Parathyroid adenoma (tissue), 2 donors: ENCODE measurements around the gene SPTLC2.

Source experiments
- H2AFZ ChIP-seq: fragments of 300-600 bp; sonication (generic); one replicate; pipeline ENCODE4 v1.7.0; 2017; ENCODE audit warnings: antibody characterized with exemption, mild to moderate bottlenecking
- H3K27ac ChIP-seq: fragments of 300-600 bp; sonication (generic); one replicate; pipeline ENCODE4 v1.7.0; 2017
- H3K27me3 ChIP-seq: fragments of 300-600 bp; sonication (generic); one replicate; pipeline ENCODE4 v1.7.0; 2017; ENCODE audit warnings: low read length; ENCODE audit not compliant: control insufficient read depth, insufficient read depth
- H3K36me3 ChIP-seq: fragments of 300-600 bp; sonication (generic); one replicate; pipeline ENCODE4 v1.7.0; 2017; ENCODE audit warnings: low read length; ENCODE audit not compliant: control insufficient read depth, insufficient read depth
- H3K4me1 ChIP-seq: fragments of 300-600 bp; sonication (generic); one replicate; pipeline ENCODE4 v1.7.0; 2017; ENCODE audit warnings: control low read depth
- H3K4me2 ChIP-seq: fragments of 300-600 bp; sonication (generic); one replicate; pipeline ENCODE4 v1.7.0; 2017; ENCODE audit warnings: low read length
- H3K4me3 ChIP-seq: fragments of 300-600 bp; sonication (generic); one replicate; pipeline ENCODE4 v1.7.0; 2017; ENCODE audit warnings: low read depth, low read length
- H3K79me2 ChIP-seq: fragments of 300-600 bp; sonication (generic); one replicate; pipeline ENCODE4 v1.7.0; 2017; ENCODE audit warnings: control low read depth
- H3K9ac ChIP-seq: fragments of 300-600 bp; sonication (generic); one replicate; pipeline ENCODE4 v1.7.0; 2017; ENCODE audit warnings: mild to moderate bottlenecking
- H3K9me3 ChIP-seq: fragments of 300-600 bp; sonication (generic); one replicate; pipeline ENCODE4 v1.7.0; 2017; ENCODE audit warnings: low read length; ENCODE audit not compliant: control insufficient read depth
- TF ChIP-seq, protein P1 (sequence below): fragments of 300-600 bp; sonication (generic); IDR thresholded peaks from one replicate; pipeline ENCODE4 v1.7.0; 2017; ENCODE audit warnings: antibody characterized with exemption, mild to moderate bottlenecking
- donor health status: primary hyperparathyroidism.

Gene SPTLC2

DNA sequence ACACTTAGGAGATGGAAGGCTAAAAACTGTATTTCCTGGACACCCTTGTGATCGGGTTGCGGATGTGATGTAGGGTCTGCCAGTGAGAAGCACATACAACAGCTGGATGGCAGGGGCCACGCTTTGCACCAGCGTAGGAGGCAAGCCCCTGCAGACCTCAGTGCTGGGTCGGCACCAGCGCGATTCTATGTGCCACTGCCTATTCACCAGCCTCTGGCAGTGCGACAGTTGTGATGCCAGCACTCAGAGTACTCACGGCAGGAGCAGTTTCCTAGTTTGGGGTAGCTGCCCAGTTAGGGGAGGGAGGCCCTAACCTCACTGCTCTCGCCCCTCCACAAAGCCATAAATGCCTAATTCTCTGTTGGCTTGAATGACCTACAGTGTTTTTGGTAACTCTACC lies 31.6 kb downstream of the SPTLC2 start:
- no peak overlapping the region for H3K9ac ChIP-seq
- H3K27me3 ChIP-seq = no peaks in the 10 kb centered on the region
- H3K9me3 ChIP-seq = no peaks in the 10 kb centered on the region
- H3K4me3 ChIP-seq = no peak overlapping the region
- H3K4me2 ChIP-seq = no peak overlapping the region
- H3K27ac ChIP-seq = no peak overlapping the region
- no peaks in the 10 kb centered on the region for H3K4me1 ChIP-seq
- H3K79me2 ChIP-seq = peaks cover 14% of the 10 kb centered on the region
- no peaks in the 10 kb centered on the region for H3K36me3 ChIP-seq
- TF ChIP-seq, protein P1, sequence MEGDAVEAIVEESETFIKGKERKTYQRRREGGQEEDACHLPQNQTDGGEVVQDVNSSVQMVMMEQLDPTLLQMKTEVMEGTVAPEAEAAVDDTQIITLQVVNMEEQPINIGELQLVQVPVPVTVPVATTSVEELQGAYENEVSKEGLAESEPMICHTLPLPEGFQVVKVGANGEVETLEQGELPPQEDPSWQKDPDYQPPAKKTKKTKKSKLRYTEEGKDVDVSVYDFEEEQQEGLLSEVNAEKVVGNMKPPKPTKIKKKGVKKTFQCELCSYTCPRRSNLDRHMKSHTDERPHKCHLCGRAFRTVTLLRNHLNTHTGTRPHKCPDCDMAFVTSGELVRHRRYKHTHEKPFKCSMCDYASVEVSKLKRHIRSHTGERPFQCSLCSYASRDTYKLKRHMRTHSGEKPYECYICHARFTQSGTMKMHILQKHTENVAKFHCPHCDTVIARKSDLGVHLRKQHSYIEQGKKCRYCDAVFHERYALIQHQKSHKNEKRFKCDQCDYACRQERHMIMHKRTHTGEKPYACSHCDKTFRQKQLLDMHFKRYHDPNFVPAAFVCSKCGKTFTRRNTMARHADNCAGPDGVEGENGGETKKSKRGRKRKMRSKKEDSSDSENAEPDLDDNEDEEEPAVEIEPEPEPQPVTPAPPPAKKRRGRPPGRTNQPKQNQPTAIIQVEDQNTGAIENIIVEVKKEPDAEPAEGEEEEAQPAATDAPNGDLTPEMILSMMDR = no peak
- H2AFZ ChIP-seq = no peak overlapping the region

DNA sequence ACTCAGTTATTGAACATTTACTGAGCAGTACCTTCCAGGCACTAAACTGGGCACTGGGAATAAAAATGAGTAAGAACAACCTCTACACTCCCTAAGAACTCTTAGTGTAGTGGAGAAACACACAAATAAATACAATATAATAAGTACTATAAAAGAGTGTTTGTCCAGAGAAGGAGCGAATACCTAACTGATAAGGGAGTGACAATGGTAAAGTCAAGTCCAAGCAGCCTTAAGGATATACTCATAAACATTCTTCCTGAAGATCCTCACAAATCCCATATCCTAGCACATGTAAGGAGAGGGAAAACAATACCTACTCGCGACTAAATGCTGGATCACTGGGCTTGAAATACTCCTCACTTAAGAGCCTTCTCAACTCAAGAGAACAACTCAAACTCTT lies 32.8 kb downstream of the SPTLC2 start:
- H3K79me2 ChIP-seq = peaks cover 12% of the 10 kb centered on the region
- H3K27ac ChIP-seq = no peak overlapping the region
- no peaks in the 10 kb centered on the region for H3K4me1 ChIP-seq
- no peaks in the 10 kb centered on the region for H3K9me3 ChIP-seq
- no peak overlapping the region for H3K4me3 ChIP-seq
- H3K4me2 ChIP-seq = no peak overlapping the region
- TF ChIP-seq, protein P1 = no peak
- no peaks in the 10 kb centered on the region for H3K36me3 ChIP-seq
- no peak overlapping the region for H3K9ac ChIP-seq
- no peaks in the 10 kb centered on the region for H3K27me3 ChIP-seq
- H2AFZ ChIP-seq = no peak overlapping the region

DNA sequence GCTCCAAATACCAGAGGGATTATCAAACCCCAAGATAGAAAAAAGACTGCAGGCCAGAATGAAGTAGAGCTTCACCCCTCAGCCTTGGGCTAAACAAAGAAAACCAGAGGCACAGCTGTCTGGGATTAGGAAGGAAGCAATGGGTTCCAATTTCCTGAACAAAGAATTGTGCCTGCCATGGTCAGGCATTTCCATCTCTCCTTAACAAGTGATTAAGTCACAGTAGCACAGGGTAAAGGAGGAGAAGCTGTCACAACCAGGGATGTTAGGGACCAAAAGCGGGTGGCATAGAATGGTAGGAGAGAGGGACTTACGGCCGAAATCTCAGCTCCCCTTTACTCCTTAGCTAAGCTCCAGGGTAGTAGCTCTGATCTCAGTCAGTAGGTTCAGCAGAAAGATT lies 33.9 kb downstream of the SPTLC2 start:
- Histone ChIP-seq H3K27ac (no peak overlapping the region), H3K4me1 (no peaks in the 10 kb centered on the region), H3K27me3 (no peaks in the 10 kb centered on the region), H3K4me3 (no peak overlapping the region), H3K79me2 (peaks cover 5% of the 10 kb centered on the region), H3K4me2 (no peak overlapping the region), H2AFZ (no peak overlapping the region), H3K9me3 (no peaks in the 10 kb centered on the region), H3K36me3 (no peaks in the 10 kb centered on the region), H3K9ac (no peak overlapping the region)
- TF ChIP-seq, protein P1 = no peak

DNA sequence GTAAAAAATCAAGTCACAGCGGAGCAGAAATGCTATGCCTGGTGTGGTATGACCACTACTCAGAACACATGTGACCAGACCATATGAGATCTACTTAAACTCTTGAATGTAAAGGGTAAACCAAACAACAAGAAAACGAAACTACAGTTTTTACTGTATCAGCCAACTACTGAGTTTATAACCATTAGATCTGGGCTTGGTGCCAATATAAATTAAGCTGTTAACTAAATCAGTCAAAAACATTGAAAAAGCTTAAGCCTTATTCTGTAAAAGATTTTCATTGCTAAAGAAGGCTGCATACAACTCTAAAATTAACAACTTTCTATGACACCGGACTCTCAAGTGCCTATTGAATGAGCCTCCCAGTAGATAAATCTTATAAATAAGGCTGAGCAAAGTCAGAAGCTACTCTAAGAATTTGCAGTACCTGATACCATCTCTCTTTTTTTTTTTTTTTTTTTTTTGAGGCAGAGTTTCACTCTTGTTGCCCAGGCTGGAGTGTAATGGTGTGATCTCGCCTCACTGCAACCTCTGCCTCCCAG lies 35.4 kb downstream of the SPTLC2 start:
- Histone ChIP-seq H3K9ac (no peak overlapping the region), H2AFZ (no peak overlapping the region), H3K9me3 (no peaks in the 10 kb centered on the region), H3K4me3 (peak overlapping the region; percentile 40), H3K4me2 (peak overlapping the region; percentile 56), H3K27me3 (no peaks in the 10 kb centered on the region), H3K79me2 (peaks cover 2% of the 10 kb centered on the region), H3K27ac (no peak overlapping the region), H3K36me3 (no peaks in the 10 kb centered on the region), H3K4me1 (no peaks in the 10 kb centered on the region)
- TF ChIP-seq, protein P1 = no peak

DNA sequence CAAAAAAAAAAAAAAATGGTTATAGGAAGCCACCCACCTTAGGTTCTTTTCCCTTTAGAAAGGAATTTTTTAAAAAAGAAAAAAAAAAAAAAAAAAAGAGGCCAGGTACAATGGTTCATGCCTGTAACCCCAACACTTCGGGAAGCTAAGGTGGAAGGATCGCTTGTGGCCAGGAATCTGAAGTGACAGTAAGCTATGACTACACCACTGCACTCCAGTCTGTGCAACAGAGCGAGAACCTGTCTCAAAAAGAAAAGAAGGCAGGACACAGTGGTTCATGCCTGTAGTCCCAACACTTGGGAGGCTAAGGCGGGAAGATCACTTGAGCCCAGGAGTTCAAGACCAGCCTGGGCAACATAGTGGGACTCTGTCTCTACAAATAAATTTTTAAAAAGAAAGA lies 36.0 kb downstream of the SPTLC2 start:
- H3K4me1 ChIP-seq = no peaks in the 10 kb centered on the region
- H3K4me2 ChIP-seq = peak overlapping the region; percentile 56
- no peaks in the 10 kb centered on the region for H3K36me3 ChIP-seq
- TF ChIP-seq, protein P1 = no peak
- H3K9me3 ChIP-seq = no peaks in the 10 kb centered on the region
- H3K79me2 ChIP-seq = peaks cover 2% of the 10 kb centered on the region
- H2AFZ ChIP-seq = no peak overlapping the region
- H3K27ac ChIP-seq = no peak overlapping the region
- H3K27me3 ChIP-seq = no peaks in the 10 kb centered on the region
- H3K9ac ChIP-seq = no peak overlapping the region
- H3K4me3 ChIP-seq = no peak overlapping the region
